22Rv1 (cell line): Measurements from ENCODE around the gene RBMX.
"Not testable (repeated sequence)": the region's sequence is repeated elsewhere in the genome, so short reads cannot be mapped to it uniquely, and the experiment has no call there.

Source experiments
- CTCF ChIP-seq: fragments of 450-650 bp; IDR thresholded peaks from 2 replicates; pipeline ENCODE4 v1.5.1; 2017; ENCODE audit warnings: mild to moderate bottlenecking
- ZFX ChIP-seq: fragments of 450-650 bp; IDR thresholded peaks from 2 replicates; pipeline ENCODE4 v1.6.1; 2017; ENCODE audit warnings: antibody characterized with exemption, borderline replicate concordance

- not testable (repeated sequence) for TF ChIP-seq CTCF, ZFX
Observed at GRCh38 chrX:136921438-136921837, 40.9 kb upstream of the RBMX start.
